ENCODE data around the gene DDX43. TPM values are rescaled to one million over a fixed set of nuclear protein-coding genes. Genes with fewer than 3 reads are reported as not detected.

Gene DDX43
- total and polyA plus RNA-seq, 2 donors (not counting 1 experiment from before 2014, with no cell fraction given) = 1.8 to 2.1 TPM

DNA sequence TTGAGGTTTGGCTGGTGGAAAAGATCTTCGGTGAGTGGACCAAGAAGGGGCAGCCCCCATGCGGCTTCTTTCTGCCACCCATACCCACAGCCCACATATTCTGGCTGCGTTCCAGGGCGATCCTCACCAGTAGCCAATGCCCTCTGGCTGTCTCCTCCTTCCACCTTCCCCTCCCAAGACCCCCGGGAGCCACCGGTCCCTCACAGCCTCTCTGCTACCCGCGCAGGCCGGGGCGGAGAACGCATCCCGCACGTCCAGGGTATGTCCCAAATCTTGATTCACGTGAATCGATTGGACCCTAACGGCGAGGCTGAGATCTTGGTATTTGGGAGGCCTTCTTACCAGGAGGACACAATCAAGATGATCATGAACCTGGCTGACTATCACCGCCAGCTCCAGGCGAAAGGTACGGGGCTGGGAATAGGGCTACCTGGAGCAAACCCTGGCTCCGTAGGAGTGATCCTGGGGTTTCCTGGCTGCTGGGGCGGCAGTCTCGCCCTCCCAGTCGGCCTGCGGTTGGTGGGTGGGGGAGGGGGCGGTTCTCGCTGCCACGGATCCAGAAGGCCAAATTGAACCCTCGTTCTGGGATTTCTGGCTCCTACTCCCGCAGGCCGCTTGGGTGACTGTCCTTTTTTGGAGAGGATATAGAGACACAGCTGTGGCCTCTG, 31.6 kb upstream of the DDX43 start:
- no peaks in the 10 kb centered on the region for H3K4me1 ChIP-seq (ENCODE audit: control insufficient read depth in 2 of 2, insufficient read depth in 2 of 2, low read length in 2 of 2)
- ChIA-PET POLR2A (no interaction called here), CTCF (no interaction called here)
- H3K9me3 ChIP-seq (ENCODE audit: control extremely low read depth in 1 of 3, control insufficient read depth in 2 of 3, insufficient read depth in 1 of 3, low read length in 2 of 3) = no peaks in the 10 kb centered on the region
- H3K27me3 Mint-ChIP-seq = peaks cover 7% of the 10 kb centered on the region
- 96% methylated on average over 30 of the region's 31 CpGs for WGBS (ENCODE audit: insufficient coverage)
- no peaks in the 10 kb centered on the region for H3K79me2 ChIP-seq (ENCODE audit: control insufficient read depth, insufficient read depth, low read length)
- H3K4me2 ChIP-seq (replicated peaks; ENCODE audit: low read depth, low read length, poor library complexity, severe bottlenecking) = no peak overlapping the region
- no peaks in the 10 kb centered on the region for H3K4me1 Mint-ChIP-seq
- H2AFZ ChIP-seq (ENCODE audit: insufficient read depth, low read depth, low read length, poor library complexity, severe bottlenecking) = no peak overlapping the region
- H4K20me1 ChIP-seq (ENCODE audit: control insufficient read depth, insufficient read depth, low read length, poor library complexity, severe bottlenecking) = no peaks in the 10 kb centered on the region
- no peak overlapping the region for H3K4me3 ChIP-seq (ENCODE audit: control extremely low read depth in 1 of 5, extremely low read depth in 1 of 5, insufficient read depth in 1 of 5, low read depth in 2 of 5, low read length in 4 of 5)
- H3K27ac Mint-ChIP-seq = no peak overlapping the region
- no peaks in the 10 kb centered on the region for H3K9me3 Mint-ChIP-seq (ENCODE audit: insufficient read depth)
- H3K9ac ChIP-seq (ENCODE audit: low read length) = no peak overlapping the region
- no peaks in the 10 kb centered on the region for H3K36me3 ChIP-seq (replicated peaks in 1 of 2; ENCODE audit: control extremely low read depth in 1 of 2, control insufficient read depth in 1 of 2, extremely low read depth in 1 of 2, insufficient read depth in 2 of 2, low read length in 1 of 2)
- H3K27ac ChIP-seq (ENCODE audit: low read length in 2 of 2) = no peak overlapping the region
- TF ChIP-seq, protein P1, sequence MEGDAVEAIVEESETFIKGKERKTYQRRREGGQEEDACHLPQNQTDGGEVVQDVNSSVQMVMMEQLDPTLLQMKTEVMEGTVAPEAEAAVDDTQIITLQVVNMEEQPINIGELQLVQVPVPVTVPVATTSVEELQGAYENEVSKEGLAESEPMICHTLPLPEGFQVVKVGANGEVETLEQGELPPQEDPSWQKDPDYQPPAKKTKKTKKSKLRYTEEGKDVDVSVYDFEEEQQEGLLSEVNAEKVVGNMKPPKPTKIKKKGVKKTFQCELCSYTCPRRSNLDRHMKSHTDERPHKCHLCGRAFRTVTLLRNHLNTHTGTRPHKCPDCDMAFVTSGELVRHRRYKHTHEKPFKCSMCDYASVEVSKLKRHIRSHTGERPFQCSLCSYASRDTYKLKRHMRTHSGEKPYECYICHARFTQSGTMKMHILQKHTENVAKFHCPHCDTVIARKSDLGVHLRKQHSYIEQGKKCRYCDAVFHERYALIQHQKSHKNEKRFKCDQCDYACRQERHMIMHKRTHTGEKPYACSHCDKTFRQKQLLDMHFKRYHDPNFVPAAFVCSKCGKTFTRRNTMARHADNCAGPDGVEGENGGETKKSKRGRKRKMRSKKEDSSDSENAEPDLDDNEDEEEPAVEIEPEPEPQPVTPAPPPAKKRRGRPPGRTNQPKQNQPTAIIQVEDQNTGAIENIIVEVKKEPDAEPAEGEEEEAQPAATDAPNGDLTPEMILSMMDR (IDR thresholded peaks at IDR 0.05) = no peak
- TF ChIP-seq EZH2 (IDR thresholded peaks at IDR 0.05; ENCODE audit: borderline replicate concordance, insufficient read depth, low read depth, low read length, poor library complexity, severe bottlenecking) = no peak
- no peak overlapping the region for H3K4me3 Mint-ChIP-seq
- intact Hi-C loops (cut with micrococcal nuclease) = no loop called here
- H3K27me3 ChIP-seq (replicated peaks in 1 of 4; ENCODE audit: control extremely low read depth in 1 of 4, control insufficient read depth in 3 of 4, insufficient read depth in 4 of 4, low read length in 3 of 4) = no peaks in the 10 kb centered on the region
- DNase-seq = no peak
- no peak for ATAC-seq (ENCODE audit: low read depth)

DNA sequence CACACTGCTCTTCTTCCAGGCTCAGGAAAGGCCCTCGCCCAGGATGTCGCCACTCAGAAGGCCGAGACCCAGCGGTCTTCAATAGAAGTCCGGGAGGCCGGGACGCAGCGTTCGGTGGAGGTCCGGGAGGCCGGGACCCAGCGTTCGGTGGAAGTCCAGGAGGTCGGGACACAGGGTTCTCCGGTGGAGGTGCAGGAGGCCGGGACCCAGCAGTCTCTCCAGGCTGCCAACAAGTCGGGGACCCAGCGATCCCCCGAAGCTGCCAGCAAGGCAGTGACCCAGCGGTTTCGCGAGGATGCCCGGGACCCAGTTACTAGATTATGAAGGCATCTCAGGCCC, 31.1 kb upstream of the DDX43 start:
- WGBS (ENCODE audit: insufficient coverage) = 98% methylated on average over 23 of the region's 23 CpGs
- no peaks in the 10 kb centered on the region for H3K4me1 Mint-ChIP-seq
- POLR2A ChIA-PET = no interaction called here

More for the DNA sequence above, 31.1 kb upstream of the DDX43 start:
- Mint-ChIP-seq H3K4me3 (no peak overlapping the region), H3K27me3 (peaks cover 7% of the 10 kb centered on the region), H3K9me3 (ENCODE audit: insufficient read depth) (no peaks in the 10 kb centered on the region), H3K27ac (no peak overlapping the region)
- no peaks in the 10 kb centered on the region for H3K27me3 ChIP-seq (replicated peaks in 1 of 4; ENCODE audit: control extremely low read depth in 1 of 4, control insufficient read depth in 3 of 4, insufficient read depth in 4 of 4, low read length in 3 of 4)
- CTCF ChIA-PET = no interaction called here
- H4K20me1 ChIP-seq (ENCODE audit: control insufficient read depth, insufficient read depth, low read length, poor library complexity, severe bottlenecking) = no peaks in the 10 kb centered on the region
- no peak overlapping the region for H2AFZ ChIP-seq (ENCODE audit: insufficient read depth, low read depth, low read length, poor library complexity, severe bottlenecking)
- DNase-seq (no peak), ATAC-seq (ENCODE audit: low read depth) (no peak)
- no peaks in the 10 kb centered on the region for H3K4me1 ChIP-seq (ENCODE audit: control insufficient read depth in 2 of 2, insufficient read depth in 2 of 2, low read length in 2 of 2)
- no peaks in the 10 kb centered on the region for H3K36me3 ChIP-seq (replicated peaks in 1 of 2; ENCODE audit: control extremely low read depth in 1 of 2, control insufficient read depth in 1 of 2, extremely low read depth in 1 of 2, insufficient read depth in 2 of 2, low read length in 1 of 2)
- no peaks in the 10 kb centered on the region for H3K79me2 ChIP-seq (ENCODE audit: control insufficient read depth, insufficient read depth, low read length)
- no peak overlapping the region for H3K27ac ChIP-seq (ENCODE audit: low read length in 2 of 2)
- no peak for TF ChIP-seq EZH2 (IDR thresholded peaks at IDR 0.05; ENCODE audit: borderline replicate concordance, insufficient read depth, low read depth, low read length, poor library complexity, severe bottlenecking)
- TF ChIP-seq, protein P1 (IDR thresholded peaks at IDR 0.05) = no peak
- no peak overlapping the region for H3K9ac ChIP-seq (ENCODE audit: low read length)
- intact Hi-C loops (cut with micrococcal nuclease) = no loop called here
- H3K4me3 ChIP-seq (ENCODE audit: control extremely low read depth in 1 of 5, extremely low read depth in 1 of 5, insufficient read depth in 1 of 5, low read depth in 2 of 5, low read length in 4 of 5) = no peak overlapping the region
- no peak overlapping the region for H3K4me2 ChIP-seq (replicated peaks; ENCODE audit: low read depth, low read length, poor library complexity, severe bottlenecking)
- no peaks in the 10 kb centered on the region for H3K9me3 ChIP-seq (ENCODE audit: control extremely low read depth in 1 of 3, control insufficient read depth in 2 of 3, insufficient read depth in 1 of 3, low read length in 2 of 3)

All from B cell (primary cell).